NOMO-1 treated with dmso at 0.1 percent for 144 hours (cell line): ENCODE data around the gene DENND5B.
"Not testable (repeated sequence)": the region's sequence is repeated elsewhere in the genome, so short reads cannot be mapped to it uniquely, and the experiment has no call there.

Source experiments
- DNase-seq: peaks from one replicate; lab custom pipeline; 2025; ENCODE audit not compliant: unreplicated experiment; lab: John Stamatoyannopoulos, UW

DENND5B gene

GRCh38 chr12:31387466-31387865, 203.5 kb downstream of the DENND5B start:
- DNase-seq = no peak

GRCh38 chr12:31387011-31387410, 203.9 kb downstream of the DENND5B start:
- DNase-seq = no peak

- no peak for DNase-seq
Measured at GRCh38 chr12:31386364-31386777, 204.6 kb downstream of the DENND5B start.

- not testable (repeated sequence) for DNase-seq
Measured at GRCh38 chr12:31377210-31377609, 213.7 kb downstream of the DENND5B start.

- DNase-seq = not testable (repeated sequence)
Measured at GRCh38 chr12:31375422-31375821, 215.5 kb downstream of the DENND5B start.

GRCh38 chr12:31371256-31371620, 219.7 kb downstream of the DENND5B start:
- DNase-seq = no peak

GRCh38 chr12:31370531-31371255, 220.2 kb downstream of the DENND5B start:
- DNase-seq = peak; percentile 6

- DNase-seq = no peak
Measured at GRCh38 chr12:31369712-31370521, 221.0 kb downstream of the DENND5B start.

- no peak for DNase-seq
Measured at GRCh38 chr12:31368666-31369361, 222.1 kb downstream of the DENND5B start.

- DNase-seq = no peak
Measured at GRCh38 chr12:31366104-31366621, 224.8 kb downstream of the DENND5B start.

- DNase-seq = no peak
Measured at GRCh38 chr12:31363831-31364230, 227.1 kb downstream of the DENND5B start.

- DNase-seq = no peak
Measured at GRCh38 chr12:31363416-31363809, 227.5 kb downstream of the DENND5B start.

GRCh38 chr12:31362759-31363415, 228.0 kb downstream of the DENND5B start:
- peak; percentile 63 for DNase-seq

GRCh38 chr12:31362115-31362758, 228.7 kb downstream of the DENND5B start:
- DNase-seq = peak; percentile 23

GRCh38 chr12:31361730-31362114, 229.2 kb downstream of the DENND5B start:
- no peak for DNase-seq

GRCh38 chr12:31355747-31356107, 235.2 kb downstream of the DENND5B start:
- DNase-seq = no peak

GRCh38 chr12:31353750-31354708, 236.9 kb downstream of the DENND5B start:
- peak; percentile 56 for DNase-seq

GRCh38 chr12:31346267-31346666, 244.7 kb downstream of the DENND5B start:
- DNase-seq = no peak

GRCh38 chr12:31343139-31343538, 247.8 kb downstream of the DENND5B start:
- DNase-seq = no peak
